ENCODE data around the gene TBCE. TPM values are rescaled to one million over a fixed set of nuclear protein-coding genes. Genes with fewer than 3 reads are reported as not detected.

TBCE gene
- total RNA-seq, 1 donor from 2014 or later = 28.3 TPM

GRCh38 chr1:235485558-235485957, 118.3 kb downstream of the TBCE start:
- no peak for FAIRE-seq
- no peaks in the 10 kb centered on the region for H3K4me1 ChIP-seq (ENCODE audit: insufficient read depth, low read length)
- H4K20me1 ChIP-seq (ENCODE audit: insufficient read depth, low read length) = no peaks in the 10 kb centered on the region
- DNase-seq (ENCODE audit: low read depth) = no peak
- H3K27ac ChIP-seq (ENCODE audit: low read depth, low read length) = no peak overlapping the region
- H3K4me3 Mint-ChIP-seq (ENCODE audit: unreplicated experiment) = no peak overlapping the region
- no peak overlapping the region for H3K4me3 ChIP-seq (ENCODE audit: insufficient read depth, low read depth, low read length)
- no peaks in the 10 kb centered on the region for H3K27me3 ChIP-seq (ENCODE audit: insufficient read depth, low read length)
- no peaks in the 10 kb centered on the region for H3K9me3 Mint-ChIP-seq (ENCODE audit: unreplicated experiment)
- no peaks in the 10 kb centered on the region for H3K4me1 Mint-ChIP-seq (ENCODE audit: low read depth, unreplicated experiment)
- H3K27me3 Mint-ChIP-seq (ENCODE audit: low read depth, unreplicated experiment) = no peaks in the 10 kb centered on the region
- H3K79me2 ChIP-seq (ENCODE audit: insufficient read depth, low read length) = no peaks in the 10 kb centered on the region
- no peaks in the 10 kb centered on the region for H3K9me3 ChIP-seq (ENCODE audit: insufficient read depth, low read depth, low read length)
- H3K36me3 Mint-ChIP-seq (ENCODE audit: low read depth, unreplicated experiment) = peaks cover 9% of the 10 kb centered on the region
- no peak overlapping the region for H3K9ac ChIP-seq (ENCODE audit: low read length)
- no peak overlapping the region for H2AFZ ChIP-seq (ENCODE audit: low read depth, low read length)
- no peak overlapping the region for H3K27ac Mint-ChIP-seq (ENCODE audit: unreplicated experiment)
- H3K4me2 ChIP-seq (ENCODE audit: low read length) = no peak overlapping the region
- TF ChIP-seq CTCF (IDR thresholded peaks at IDR 0.05; ENCODE audit: insufficient read depth, low read depth, low read length) (no peak), EZH2 (IDR thresholded peaks at IDR 0.05; ENCODE audit: insufficient read depth, low read length) (no peak)
- H3K36me3 ChIP-seq (ENCODE audit: insufficient read depth, low read length) = peaks cover 7% of the 10 kb centered on the region

GRCh38 chr1:235486321-235486720, 119.1 kb downstream of the TBCE start:
- no peak overlapping the region for H3K27ac ChIP-seq (ENCODE audit: low read depth, low read length)
- no peak for FAIRE-seq

More at GRCh38 chr1:235486321-235486720, 119.1 kb downstream of the TBCE start:
- H3K4me3 ChIP-seq (ENCODE audit: insufficient read depth, low read depth, low read length) = no peak overlapping the region
- Mint-ChIP-seq H3K4me3 (ENCODE audit: unreplicated experiment) (no peak overlapping the region), H3K9me3 (ENCODE audit: unreplicated experiment) (no peaks in the 10 kb centered on the region), H3K27ac (ENCODE audit: unreplicated experiment) (no peak overlapping the region), H3K4me1 (ENCODE audit: low read depth, unreplicated experiment) (no peaks in the 10 kb centered on the region), H3K36me3 (ENCODE audit: low read depth, unreplicated experiment) (peaks cover 11% of the 10 kb centered on the region), H3K27me3 (ENCODE audit: low read depth, unreplicated experiment) (no peaks in the 10 kb centered on the region)
- H3K27me3 ChIP-seq (ENCODE audit: insufficient read depth, low read length) = no peaks in the 10 kb centered on the region
- H3K4me2 ChIP-seq (ENCODE audit: low read length) = no peak overlapping the region
- H3K4me1 ChIP-seq (ENCODE audit: insufficient read depth, low read length) = no peaks in the 10 kb centered on the region
- H3K9me3 ChIP-seq (ENCODE audit: insufficient read depth, low read depth, low read length) = no peaks in the 10 kb centered on the region
- no peak overlapping the region for H3K9ac ChIP-seq (ENCODE audit: low read length)
- no peak for DNase-seq (ENCODE audit: low read depth)
- H3K36me3 ChIP-seq (ENCODE audit: insufficient read depth, low read length) = peaks cover 7% of the 10 kb centered on the region
- H2AFZ ChIP-seq (ENCODE audit: low read depth, low read length) = no peak overlapping the region
- TF ChIP-seq CTCF (IDR thresholded peaks at IDR 0.05; ENCODE audit: insufficient read depth, low read depth, low read length) (no peak), EZH2 (IDR thresholded peaks at IDR 0.05; ENCODE audit: insufficient read depth, low read length) (no peak)
- H3K79me2 ChIP-seq (ENCODE audit: insufficient read depth, low read length) = no peaks in the 10 kb centered on the region
- H4K20me1 ChIP-seq (ENCODE audit: insufficient read depth, low read length) = no peaks in the 10 kb centered on the region

All from astrocyte (in vitro differentiated cells and primary cell).